OCI-LY1 (cell line): ENCODE measurements around the gene PLXND1.

Experiments used
- CTCF ChIP-seq: fragments of 200-600 bp; sonication (generic), shearing (Covaris generic); IDR thresholded peaks from 2 replicates; pipeline ENCODE4 v1.5.1; 2017; ENCODE audit warnings: mild to moderate bottlenecking, antibody characterized with exemption, low read length, moderate library complexity, mixed read lengths
- EZH2 ChIP-seq: fragments of 200-600 bp; sonication (generic), shearing (Covaris generic); IDR thresholded peaks from 2 replicates; pipeline ENCODE4 v1.8.0; 2017; ENCODE audit warnings: borderline replicate concordance, mixed run types, mild to moderate bottlenecking, antibody characterized with exemption, low read length, moderate library complexity, mixed read lengths

DNA sequence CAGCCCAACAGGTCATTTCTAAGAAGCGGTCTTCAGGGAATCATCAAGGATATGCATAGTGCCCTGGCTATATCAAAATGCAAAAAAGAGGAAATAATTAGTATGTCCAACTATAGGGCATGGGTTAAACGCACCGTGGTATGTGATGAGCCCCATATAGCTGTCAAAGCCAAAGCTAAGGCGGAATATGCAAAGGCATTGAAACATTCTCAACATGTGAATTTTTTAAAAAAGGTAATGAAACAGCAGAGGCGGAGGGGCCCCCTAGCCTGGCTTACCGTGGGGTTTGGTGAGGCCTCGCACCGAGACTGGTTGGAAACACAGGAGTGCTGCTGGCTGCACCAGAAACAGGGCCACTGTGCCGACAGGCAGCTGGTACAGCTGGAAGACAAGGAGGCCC is 23.2 kb downstream of the PLXND1 start:
- TF ChIP-seq CTCF (no peak), EZH2 (no peak)
